ENCODE measurements around the gene CFL1. TPM values are rescaled to one million over a fixed set of nuclear protein-coding genes. Genes with fewer than 3 reads are reported as not detected.
A peak's percentile ranks its signal among the peaks of the same experiment; 100 is the strongest.

Gene CFL1
- total RNA-seq, 3 donors from 2014 or later: 944 to 1,135 (median 977) TPM

- ATAC-seq (no peak), DNase-seq (no peak)
- H3K27me3 Mint-ChIP-seq (ENCODE audit: low read depth): no peaks in the 10 kb centered on the region
These were observed 10.9 kb upstream of the CFL1 start for GRCh38 chr11:65868907-65869306.

DNA sequence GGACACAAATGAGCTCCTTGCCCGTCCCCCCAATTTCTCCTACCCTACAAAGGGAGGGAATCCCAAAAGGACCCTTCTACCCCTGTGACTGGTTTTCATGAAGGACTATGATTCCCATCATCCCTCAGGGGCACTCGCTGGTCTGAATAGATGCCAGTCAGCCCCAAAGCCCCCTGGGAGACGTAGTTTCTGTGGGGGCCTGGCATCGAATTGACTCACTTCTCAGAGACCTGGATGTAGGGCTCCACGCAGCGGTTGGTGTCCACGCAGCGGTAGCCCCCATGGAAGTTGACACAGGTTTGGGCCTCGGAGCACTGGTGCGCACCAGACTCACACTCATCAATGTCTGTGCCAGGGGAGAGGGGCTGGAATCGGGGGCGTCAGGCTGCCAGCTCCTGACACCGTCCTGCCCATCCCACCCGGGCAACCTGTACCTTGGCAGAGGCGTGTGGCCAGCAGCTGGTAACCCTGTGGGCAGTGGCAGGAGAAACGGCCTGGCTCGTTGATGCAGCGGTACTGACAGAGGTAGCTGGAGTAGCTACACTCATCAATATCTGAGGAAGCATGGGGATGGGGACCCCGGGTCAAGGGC is 10.2 kb upstream of the CFL1 start:
- peak; percentile 30 to 36 for ATAC-seq
- H3K4me3 Mint-ChIP-seq: no peak overlapping the region
- H3K27me3 Mint-ChIP-seq (ENCODE audit: low read depth): no peaks in the 10 kb centered on the region
- no peak for DNase-seq
- peaks cover 19% of the 10 kb centered on the region for H3K4me1 Mint-ChIP-seq (ENCODE audit: low read depth)
- H3K9me3 Mint-ChIP-seq: no peaks in the 10 kb centered on the region
- peaks cover 11% of the 10 kb centered on the region for H3K36me3 Mint-ChIP-seq (ENCODE audit: insufficient read depth)

More at GRCh38 chr11:65868907-65869306, 10.9 kb upstream of the CFL1 start:
- peaks cover 18% of the 10 kb centered on the region for H3K4me1 Mint-ChIP-seq (ENCODE audit: low read depth)
- peaks cover 8% of the 10 kb centered on the region for H3K36me3 Mint-ChIP-seq (ENCODE audit: insufficient read depth)
- no peak overlapping the region for H3K4me3 Mint-ChIP-seq
- H3K9me3 Mint-ChIP-seq: no peaks in the 10 kb centered on the region

- no peak for DNase-seq
- no peaks in the 10 kb centered on the region for H3K27me3 Mint-ChIP-seq (ENCODE audit: low read depth)
- H3K4me1 Mint-ChIP-seq (ENCODE audit: low read depth): peaks cover 21% of the 10 kb centered on the region
- H3K9me3 Mint-ChIP-seq: no peaks in the 10 kb centered on the region
- H3K36me3 Mint-ChIP-seq (ENCODE audit: insufficient read depth): peaks cover 15% of the 10 kb centered on the region
- no peak overlapping the region for H3K4me3 Mint-ChIP-seq
- ATAC-seq: no peak
These were observed 9.5 kb upstream of the CFL1 start for GRCh38 chr11:65867284-65868071.

DNA sequence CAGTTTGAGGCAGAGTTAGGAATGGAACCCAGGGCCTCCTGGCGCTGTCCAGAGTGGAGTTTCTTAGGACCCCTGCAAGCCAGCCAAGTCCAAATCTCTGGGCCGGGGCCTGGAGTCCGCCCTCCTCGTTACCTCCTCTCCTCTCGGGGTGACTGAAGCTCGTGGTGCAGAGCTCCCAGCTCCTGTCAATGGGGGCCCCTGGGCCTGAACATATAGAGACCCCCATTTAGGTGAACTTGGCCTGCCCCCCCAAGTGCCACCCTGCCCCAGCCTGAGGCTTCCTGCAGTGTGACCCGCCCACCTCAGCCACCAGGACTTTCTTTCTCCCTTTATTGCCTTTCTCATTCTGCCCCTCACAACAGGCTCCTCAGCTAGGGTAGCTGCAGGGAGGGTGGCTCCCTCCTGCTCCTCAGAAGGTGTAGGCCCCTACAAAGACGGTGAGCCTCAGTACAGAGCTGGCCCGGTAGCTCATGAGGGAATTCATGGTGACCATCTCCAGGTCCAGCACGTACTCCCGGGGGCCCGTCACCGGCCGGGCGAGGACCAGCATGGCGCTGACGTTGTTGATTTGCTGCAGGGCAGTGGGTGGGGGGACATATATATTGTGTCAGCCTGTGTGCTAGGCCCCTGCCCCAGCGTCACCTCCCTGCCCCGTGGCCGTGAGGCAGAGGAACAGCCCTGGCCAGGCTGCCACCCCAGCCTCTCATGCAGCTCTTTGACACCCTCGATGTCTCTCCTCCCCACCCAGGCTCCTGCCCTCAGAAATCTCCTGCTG is 8.7 kb upstream of the CFL1 start:
- no peak for DNase-seq
- Mint-ChIP-seq H3K4me3 (no peak overlapping the region), H3K4me1 (ENCODE audit: low read depth) (peaks cover 24% of the 10 kb centered on the region), H3K36me3 (ENCODE audit: insufficient read depth) (peaks cover 15% of the 10 kb centered on the region), H3K9me3 (no peaks in the 10 kb centered on the region), H3K27me3 (ENCODE audit: low read depth) (no peaks in the 10 kb centered on the region)
- ATAC-seq: no peak

GRCh38 chr11:65865550-65866172 is 7.7 kb upstream of the CFL1 start:
- Mint-ChIP-seq H3K9me3 (no peaks in the 10 kb centered on the region), H3K27me3 (ENCODE audit: low read depth) (no peaks in the 10 kb centered on the region), H3K36me3 (ENCODE audit: insufficient read depth) (peaks cover 15% of the 10 kb centered on the region), H3K4me1 (ENCODE audit: low read depth) (peaks cover 24% of the 10 kb centered on the region), H3K4me3 (no peak overlapping the region)
- no peak for DNase-seq
- no peak for ATAC-seq

DNA sequence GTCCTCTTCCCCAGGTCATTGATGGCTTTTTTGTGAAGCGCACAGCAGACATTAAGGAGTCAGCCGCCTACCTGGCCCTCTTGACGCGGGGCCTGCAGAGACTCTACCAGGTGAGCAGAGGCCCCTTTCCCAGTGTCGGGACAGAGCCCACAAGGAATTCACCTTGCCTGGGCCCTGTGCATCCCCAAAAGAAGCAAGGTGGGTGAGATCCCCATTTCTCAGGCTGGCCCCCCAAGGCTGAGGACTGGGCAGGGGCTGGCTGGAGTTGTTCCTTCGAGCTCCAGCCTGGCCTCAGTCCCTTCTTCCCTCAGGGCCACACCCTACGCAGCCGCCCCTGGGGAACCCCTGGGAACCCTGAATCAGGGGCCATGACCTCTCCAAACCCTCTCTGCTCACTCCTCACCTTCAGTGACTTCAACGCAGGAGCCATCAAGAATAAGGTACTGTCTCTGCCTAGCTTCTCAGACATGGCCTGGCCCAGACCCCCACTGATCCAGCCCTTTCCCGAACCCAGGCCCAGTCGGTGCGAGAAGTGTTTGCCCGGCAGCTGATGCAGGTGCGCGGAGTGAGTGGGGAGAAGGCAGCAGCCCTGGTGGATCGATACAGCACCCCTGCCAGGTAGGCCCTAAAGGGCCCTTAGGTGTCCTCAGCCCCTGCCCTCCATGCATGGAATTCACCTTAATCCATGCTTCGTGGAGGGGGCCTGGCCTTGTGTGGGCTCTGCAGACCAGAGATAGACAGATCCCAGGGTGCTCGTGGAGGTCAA is 6.9 kb upstream of the CFL1 start:
- Mint-ChIP-seq H3K36me3 (ENCODE audit: insufficient read depth) (peaks cover 15% of the 10 kb centered on the region), H3K4me1 (ENCODE audit: low read depth) (peaks cover 23% of the 10 kb centered on the region), H3K9me3 (no peaks in the 10 kb centered on the region), H3K27me3 (ENCODE audit: low read depth) (no peaks in the 10 kb centered on the region), H3K4me3 (no peak overlapping the region)
- DNase-seq (no peak), ATAC-seq (no peak)

DNA sequence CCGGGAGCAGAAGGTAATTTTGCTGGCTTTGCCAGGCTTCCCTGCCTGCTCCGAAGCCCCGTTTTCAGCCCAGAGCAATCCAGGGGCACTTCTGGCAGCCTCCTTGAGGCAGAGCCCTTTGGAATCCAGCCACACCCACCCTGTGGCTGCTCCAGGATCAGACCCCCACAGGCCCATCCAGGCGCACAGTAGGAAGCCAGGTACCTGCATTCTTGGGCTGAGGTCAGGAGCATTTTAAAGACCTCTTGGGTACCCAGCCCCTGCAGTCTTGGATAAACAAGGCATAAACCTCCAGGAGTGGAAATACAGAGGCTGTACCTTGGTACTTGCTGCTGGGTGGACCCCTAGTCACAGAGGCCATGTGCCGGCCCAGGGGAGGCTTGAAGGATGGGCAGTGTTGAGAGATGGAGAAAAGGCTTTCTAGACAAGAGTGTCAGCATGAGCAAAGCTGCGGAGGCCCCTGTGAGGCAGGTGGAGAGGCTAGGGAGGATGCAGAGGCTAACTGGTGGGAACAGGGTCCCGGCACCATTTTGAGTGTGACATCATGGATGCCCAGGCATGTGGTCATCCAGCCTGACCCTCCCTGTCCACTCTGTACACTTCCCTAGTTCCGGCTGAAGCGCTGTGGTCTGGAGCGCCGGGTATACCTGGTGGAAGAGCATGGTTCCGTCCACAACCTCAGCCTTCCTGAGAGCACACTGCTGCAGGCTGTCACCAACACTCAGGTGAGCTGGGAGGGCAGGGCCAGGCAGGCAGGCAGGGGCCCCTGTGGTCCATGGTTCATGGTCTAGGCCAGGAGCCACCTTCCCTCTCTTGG is 6.1 kb upstream of the CFL1 start:
- no peak for DNase-seq
- ATAC-seq: no peak
- Mint-ChIP-seq H3K4me1 (ENCODE audit: low read depth) (peaks cover 26% of the 10 kb centered on the region), H3K4me3 (no peak overlapping the region), H3K27me3 (ENCODE audit: low read depth) (no peaks in the 10 kb centered on the region), H3K9me3 (no peaks in the 10 kb centered on the region), H3K36me3 (ENCODE audit: insufficient read depth) (peaks cover 15% of the 10 kb centered on the region)

GRCh38 chr11:65862941-65863888 is 5.2 kb upstream of the CFL1 start:
- H3K4me1 Mint-ChIP-seq (ENCODE audit: low read depth): peaks cover 34% of the 10 kb centered on the region
- ATAC-seq (no peak), DNase-seq (no peak)
- peak overlapping the region; percentile 89 for H3K4me3 Mint-ChIP-seq
- H3K36me3 Mint-ChIP-seq (ENCODE audit: insufficient read depth): peaks cover 15% of the 10 kb centered on the region
- H3K9me3 Mint-ChIP-seq: no peaks in the 10 kb centered on the region
- H3K27me3 Mint-ChIP-seq (ENCODE audit: low read depth): no peaks in the 10 kb centered on the region

DNA sequence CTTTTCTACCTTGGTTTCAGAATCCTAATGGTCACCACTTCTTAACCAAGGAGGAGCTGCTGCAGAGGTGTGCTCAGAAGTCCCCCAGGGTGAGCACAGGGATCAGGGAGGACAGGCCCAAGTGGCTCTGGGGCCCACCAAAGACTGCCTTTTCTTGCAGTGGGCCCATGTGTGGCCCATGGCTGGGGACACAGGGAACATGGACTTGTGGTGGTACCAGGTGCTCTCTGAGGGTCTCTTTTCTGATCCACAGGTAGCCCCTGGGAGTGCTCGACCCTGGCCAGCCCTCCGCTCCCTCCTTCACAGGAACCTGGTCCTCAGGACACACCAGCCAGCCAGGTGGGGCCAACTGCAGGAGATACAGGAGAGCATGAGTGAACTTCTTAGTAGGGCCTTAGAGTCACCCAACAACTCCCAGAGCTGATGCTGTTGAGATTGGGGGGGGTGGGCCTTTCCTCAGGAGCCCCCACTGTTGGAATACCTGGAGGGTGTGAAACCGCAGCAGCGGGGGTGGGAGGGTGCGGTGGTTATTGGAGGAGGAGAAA is 4.3 kb upstream of the CFL1 start:
- DNase-seq: no peak
- peaks cover 13% of the 10 kb centered on the region for H3K36me3 Mint-ChIP-seq (ENCODE audit: insufficient read depth)
- no peaks in the 10 kb centered on the region for H3K27me3 Mint-ChIP-seq (ENCODE audit: low read depth)
- H3K9me3 Mint-ChIP-seq: no peaks in the 10 kb centered on the region
- H3K4me1 Mint-ChIP-seq (ENCODE audit: low read depth): peaks cover 35% of the 10 kb centered on the region
- peak overlapping the region; percentile 89 for H3K4me3 Mint-ChIP-seq
- ATAC-seq: no peak

- peak overlapping the region; percentile 89 for H3K4me3 Mint-ChIP-seq
These were observed 3.7 kb upstream of the CFL1 start for GRCh38 chr11:65861533-65862183.

GRCh38 chr11:65861165-65861505 is 3.2 kb upstream of the CFL1 start:
- no peaks in the 10 kb centered on the region for H3K27me3 Mint-ChIP-seq (ENCODE audit: low read depth)
- no peak for ATAC-seq
- peaks cover 18% of the 10 kb centered on the region for H3K36me3 Mint-ChIP-seq (ENCODE audit: insufficient read depth)
- DNase-seq: no peak
- H3K9me3 Mint-ChIP-seq: no peaks in the 10 kb centered on the region
- H3K4me1 Mint-ChIP-seq (ENCODE audit: low read depth): peaks cover 43% of the 10 kb centered on the region
- H3K4me3 Mint-ChIP-seq: peak overlapping the region; percentile 89

More at GRCh38 chr11:65861533-65862183, 3.7 kb upstream of the CFL1 start:
- H3K9me3 Mint-ChIP-seq: no peaks in the 10 kb centered on the region
- ATAC-seq (no peak), DNase-seq (no peak)
- H3K4me1 Mint-ChIP-seq (ENCODE audit: low read depth): peaks cover 37% of the 10 kb centered on the region
- H3K36me3 Mint-ChIP-seq (ENCODE audit: insufficient read depth): peaks cover 13% of the 10 kb centered on the region
- H3K27me3 Mint-ChIP-seq (ENCODE audit: low read depth): no peaks in the 10 kb centered on the region
